Sigmoid colon (tissue), 4 donors: ENCODE data around the gene BATF.

Source experiments
- CTCF ChIP-seq, 4 experiments: fragments of 450-650 bp in 3 of 4; fragments of 200-600 bp in 1 of 4; IDR thresholded peaks; one replicate each; pipeline ENCODE4 v1.5.1; 2016 to 2019; ENCODE audit warnings: antibody characterized with exemption in 4 of 4, mild to moderate bottlenecking in 3 of 4, moderate library complexity in 2 of 4
- EP300 ChIP-seq, 4 donors: sonication (generic); formaldehyde crosslinking; IDR thresholded peaks; one replicate each; pipeline ENCODE4 v1.6.1; 2017; ENCODE audit warnings: antibody characterized with exemption in 4 of 4
- POLR2A ChIP-seq, 2 donors: fragments of 450-650 bp; IDR thresholded peaks; one replicate each; pipeline ENCODE4 v1.6.1; 2016; ENCODE audit warnings: antibody characterized with exemption in 2 of 2, mild to moderate bottlenecking in 2 of 2, moderate library complexity in 2 of 2

GRCh38 chr14:75531660-75532317, 9.5 kb downstream of the BATF start:
- TF ChIP-seq CTCF (IDR thresholded peaks at IDR 0.05) (no peak), EP300 (IDR thresholded peaks at IDR 0.05) (no peak), POLR2A (IDR thresholded peaks at IDR 0.05) (no peak)
